B cell (primary cell): ENCODE measurements around the gene CATSPERZ. TPM values are rescaled to one million over a fixed set of nuclear protein-coding genes. Genes with fewer than 3 reads are reported as not detected.
A peak's percentile ranks its signal among the peaks of the same experiment; 100 is the strongest.

Source experiments
- ATAC-seq: fragments of 200-7000 bp; cut with Tn5 transposase; one replicate; pipeline ENCODE4 v1.10.0; 2021; ENCODE audit warnings: low read depth, mild to moderate bottlenecking, moderate number of reproducible peaks, moderate library complexity
- CTCF ChIA-PET: fragments of 350-600 bp; sonication (Branson Sonifier 250); formaldehyde crosslinking; loops from one replicate; lab custom pipeline; 2021; ENCODE audit warnings: antibody characterized with exemption, inconsistent platforms; lab: Charles Lee
- POLR2A ChIA-PET: fragments of 350-600 bp; sonication (Branson Sonifier 250); formaldehyde crosslinking; loops from one replicate; lab custom pipeline; 2021; ENCODE audit warnings: antibody characterized with exemption; lab: Charles Lee
- DNase-seq: peaks from one replicate; pipeline ENCODE4 v3.0.0; 2013
- H2AFZ ChIP-seq: 2 replicates; pipeline ENCODE4 v1.6.1; 2012; ENCODE audit warnings: mild to moderate bottlenecking, low read depth, low read length; ENCODE audit not compliant: insufficient read depth, poor library complexity, severe bottlenecking
- H3K27ac ChIP-seq, 2 donors: 1 replicate in 1 of 2; 2 replicates in 1 of 2; pipeline ENCODE4 v1.5.1; 2012 to 2013; ENCODE audit warnings: low read length in 2 of 2, mild to moderate bottlenecking in 2 of 2, moderate library complexity in 1 of 2
- H3K27me3 ChIP-seq, 4 experiments: fragments of 200-600 bp in 1 of 4; sonication (generic) in 1 of 4; replicated peaks in 1 of 4; 1 replicate in 2 of 4; 2 replicates in 2 of 4; pipeline versions ENCODE4 v1.6.1 to v1.7.0; 2013 to 2016; ENCODE audit warnings: low read length in 3 of 4, mild to moderate bottlenecking in 2 of 4, mixed read lengths in 1 of 4, moderate library complexity in 1 of 4; ENCODE audit not compliant: insufficient read depth in 4 of 4, control insufficient read depth in 3 of 4; ENCODE audit errors: control extremely low read depth in 1 of 4
- H3K36me3 ChIP-seq, 2 experiments: replicated peaks in 1 of 2; 1 replicate in 1 of 2; 2 replicates in 1 of 2; pipeline versions ENCODE4 v1.6.1 to v1.7.1; 2013; ENCODE audit warnings: low read length in 1 of 2; ENCODE audit not compliant: insufficient read depth in 2 of 2, control insufficient read depth in 1 of 2; ENCODE audit errors: control extremely low read depth in 1 of 2, extremely low read depth in 1 of 2
- H3K4me1 ChIP-seq, 2 donors: fragments of 200-600 bp in 1 of 2; sonication (generic) in 1 of 2; 1 replicate in 1 of 2; 2 replicates in 1 of 2; pipeline versions ENCODE4 v1.5.1 to v1.6.1; 2013 to 2017; ENCODE audit warnings: low read length in 2 of 2; ENCODE audit not compliant: control insufficient read depth in 2 of 2, insufficient read depth in 2 of 2
- H3K4me2 ChIP-seq: replicated peaks from 2 replicates; pipeline ENCODE3; 2012; ENCODE audit warnings: mild to moderate bottlenecking, low read depth, low read length; ENCODE audit not compliant: poor library complexity, severe bottlenecking
- H3K4me3 ChIP-seq, 5 experiments: fragments of 200-600 bp in 1 of 5; sonication (generic) in 1 of 5; 1 replicate in 3 of 5; 2 replicates in 2 of 5; pipeline versions ENCODE4 v1.5.1 to v1.7.0; 2011 to 2016; ENCODE audit warnings: low read length in 4 of 5, mild to moderate bottlenecking in 4 of 5, low read depth in 2 of 5, control low read depth in 1 of 5, moderate library complexity in 1 of 5; ENCODE audit not compliant: insufficient read depth in 1 of 5; ENCODE audit errors: control extremely low read depth in 1 of 5, extremely low read depth in 1 of 5
- H3K79me2 ChIP-seq: fragments of 200-600 bp; sonication (generic); one replicate; pipeline ENCODE4 v1.6.0; 2016; ENCODE audit warnings: low read length; ENCODE audit not compliant: control insufficient read depth, insufficient read depth
- H3K9ac ChIP-seq: fragments of 200-600 bp; sonication (generic); 2 replicates; pipeline ENCODE4 v1.6.1; 2017; ENCODE audit warnings: mild to moderate bottlenecking, low read length, moderate library complexity
- H3K9me3 ChIP-seq, 3 donors: one replicate each; pipeline versions ENCODE4 v1.6.1 to v1.7.1; 2013; ENCODE audit warnings: low read length in 2 of 3; ENCODE audit not compliant: control insufficient read depth in 2 of 3, insufficient read depth in 1 of 3; ENCODE audit errors: control extremely low read depth in 1 of 3
- H4K20me1 ChIP-seq: 2 replicates; pipeline ENCODE4 v1.6.0; 2012; ENCODE audit warnings: mild to moderate bottlenecking, low read length; ENCODE audit not compliant: insufficient read depth, control insufficient read depth, poor library complexity, severe bottlenecking
- H3K27ac Mint-ChIP-seq: one replicate; pipeline ENCODE4 v1.8.0; 2021; ENCODE audit warnings: mixed read lengths
- H3K27me3 Mint-ChIP-seq: one replicate; pipeline ENCODE4 v1.8.0; 2021; ENCODE audit warnings: mixed read lengths
- H3K4me1 Mint-ChIP-seq: one replicate; pipeline ENCODE4 v1.8.0; 2021; ENCODE audit warnings: mixed read lengths
- H3K4me3 Mint-ChIP-seq: one replicate; pipeline ENCODE4 v1.8.0; 2021; ENCODE audit warnings: mixed read lengths
- H3K9me3 Mint-ChIP-seq: one replicate; pipeline ENCODE4 v1.8.0; 2022; ENCODE audit warnings: mixed read lengths; ENCODE audit not compliant: insufficient read depth
- CTCF ChIP-seq: fragments of 200-600 bp; IDR thresholded peaks from one replicate; pipeline ENCODE4 v1.8.0; 2022; ENCODE audit warnings: antibody characterized with exemption, mild to moderate bottlenecking
- EZH2 ChIP-seq: IDR thresholded peaks from 2 replicates; pipeline ENCODE4 v1.6.1; 2012; ENCODE audit warnings: borderline replicate concordance, low read depth, mild to moderate bottlenecking, moderate library complexity, low read length; ENCODE audit not compliant: insufficient read depth, poor library complexity, severe bottlenecking
- WGBS: methylation state at CpG from one replicate; pipeline ENCODE4 v1.1.5; 2013; ENCODE audit warnings: missing lambda C conversion rate; ENCODE audit not compliant: insufficient coverage; 5-methylcytosine and 5-hydroxymethylcytosine counted together
- intact Hi-C: fragments of 100-400 bp; cut with micrococcal nuclease; formaldehyde crosslinking; loops from one replicate; pipeline ENCODE4 v1.10.0; 2022
- polyA plus RNA-seq: library from polyadenylated mRNA; depleted of rRNA; stranded (reverse); fragments of >200 nt; gene quantifications from 2 replicates; pipeline ENCODE4 v1.2.3, GENCODE V29; 2012
- total RNA-seq, 2 donors: library from RNA; stranded (reverse); fragments of 120-200 nt in 1 of 2; gene quantifications; 1 replicate in 1 of 2; 2 replicates in 1 of 2; pipeline versions ENCODE4 v1.2.3 to v1.2.4, GENCODE V29; 2013 to 2022

CATSPERZ gene
- total and polyA plus RNA-seq, 2 donors (not counting 1 experiment from before 2014, with no cell fraction given), result 0.39 TPM; not detected in 1

- H3K4me2 ChIP-seq, result peak overlapping the region; percentile 99
- DNase-seq (no peak), ATAC-seq (peak; percentile 5)
- H3K79me2 ChIP-seq, result peaks cover 23% of the 10 kb centered on the region
- POLR2A ChIA-PET, result interaction anchor here (1.0 to 2.6 kb wide), 18 partner anchors 12 to 1475 kb away, joined by 3 to 50 read pairs (median 7); partner anchors contain the start of genes BAD, CCDC88B, ESRRA and FAU
- H3K4me3 ChIP-seq, result peak overlapping the region; percentile 19 to 95 (median 76)
- H3K27me3 ChIP-seq, result no peaks in the 10 kb centered on the region
- H3K9me3 ChIP-seq, result no peaks in the 10 kb centered on the region
- TF ChIP-seq EZH2, result no peak
- peak; percentile 67 for TF ChIP-seq CTCF
- H3K9ac ChIP-seq, result peak overlapping the region; percentile 95
- intact Hi-C loops, result loop anchor here (1.0 to 5.0 kb wide), 7 partner anchors 11 to 426 kb away; partner anchors contain the start of genes ESRRA, GPR137 and RASGRP2
- H4K20me1 ChIP-seq, result peaks cover 14% of the 10 kb centered on the region
- peak overlapping the region; percentile 100 for H3K27ac Mint-ChIP-seq
- peak overlapping the region; percentile 99 to 100 for H3K27ac ChIP-seq
- 5% methylated on average over 29 of the region's 32 CpGs for WGBS
- CTCF ChIA-PET, result interaction anchor here (0.6 to 4.7 kb wide), 27 partner anchors 12 to 534 kb away, joined by 3 to 188 read pairs (median 8); partner anchors contain the start of genes BAD, CATSPERZ, CCDC88B and ESRRA
- H2AFZ ChIP-seq, result peak overlapping the region; percentile 89
- no peaks in the 10 kb centered on the region for H3K27me3 Mint-ChIP-seq
- H3K4me3 Mint-ChIP-seq, result peak overlapping the region; percentile 98
- H3K4me1 Mint-ChIP-seq, result peaks cover 38% of the 10 kb centered on the region
- H3K9me3 Mint-ChIP-seq, result no peaks in the 10 kb centered on the region
- H3K36me3 ChIP-seq, result peaks cover 0 to 29% of the 10 kb centered on the region in 2 experiments
- H3K4me1 ChIP-seq, result peaks cover 8 to 26% of the 10 kb centered on the region in 2 donors
Observed at GRCh38 chr11:64316672-64317324, 16.6 kb downstream of the CATSPERZ start.
